HG03045 (cell line): ENCODE measurements around the gene LECT2.

Experiments
- ATAC-seq: cut with Tn5 transposase; IDR thresholded peaks from one replicate; pipeline ENCODE4 v1.9.1; 2021; ENCODE audit warnings: mild to moderate bottlenecking, moderate library complexity; ENCODE audit not compliant: unreplicated experiment

The LECT2 gene

DNA sequence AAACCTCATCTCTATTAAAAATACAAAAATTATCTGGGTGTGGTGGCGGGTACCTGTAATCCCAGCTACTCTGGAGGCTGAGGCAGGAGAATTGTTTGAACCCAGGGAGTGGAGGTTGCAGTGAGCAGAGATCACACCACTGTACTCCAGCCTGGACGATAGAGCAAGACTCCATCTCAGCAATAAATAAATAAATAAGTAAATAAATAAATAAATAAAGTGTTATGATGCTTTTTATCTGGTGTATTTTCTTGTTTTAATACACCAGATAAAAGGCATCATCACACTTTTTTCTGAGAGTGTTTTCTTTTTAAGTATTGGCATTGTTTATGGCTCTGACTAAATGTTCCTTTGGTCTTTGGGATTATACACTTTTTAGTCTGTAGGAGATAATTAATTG lies 24.2 kb upstream of the LECT2 start:
- no peak for ATAC-seq

DNA sequence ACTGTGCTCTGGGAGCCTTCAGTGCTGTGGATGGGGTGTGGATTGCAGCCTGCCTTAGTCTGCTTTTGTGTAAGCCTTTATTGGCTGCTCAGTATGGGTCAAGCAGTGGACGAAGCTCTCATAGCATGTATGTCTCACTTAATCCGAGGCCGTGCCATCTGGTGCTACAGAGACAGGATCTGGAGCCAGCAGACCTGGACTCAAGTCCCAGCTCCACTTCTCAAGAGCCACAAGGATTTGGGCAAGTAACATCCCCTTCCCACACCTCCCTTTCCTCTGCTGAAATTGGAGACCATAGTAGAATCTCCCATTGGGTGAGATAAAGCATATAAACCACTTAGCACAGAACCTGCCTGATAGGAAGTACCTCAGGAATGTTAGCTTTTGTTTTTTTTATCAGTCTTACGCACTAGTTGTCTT lies 23.4 kb upstream of the LECT2 start:
- no peak for ATAC-seq

DNA sequence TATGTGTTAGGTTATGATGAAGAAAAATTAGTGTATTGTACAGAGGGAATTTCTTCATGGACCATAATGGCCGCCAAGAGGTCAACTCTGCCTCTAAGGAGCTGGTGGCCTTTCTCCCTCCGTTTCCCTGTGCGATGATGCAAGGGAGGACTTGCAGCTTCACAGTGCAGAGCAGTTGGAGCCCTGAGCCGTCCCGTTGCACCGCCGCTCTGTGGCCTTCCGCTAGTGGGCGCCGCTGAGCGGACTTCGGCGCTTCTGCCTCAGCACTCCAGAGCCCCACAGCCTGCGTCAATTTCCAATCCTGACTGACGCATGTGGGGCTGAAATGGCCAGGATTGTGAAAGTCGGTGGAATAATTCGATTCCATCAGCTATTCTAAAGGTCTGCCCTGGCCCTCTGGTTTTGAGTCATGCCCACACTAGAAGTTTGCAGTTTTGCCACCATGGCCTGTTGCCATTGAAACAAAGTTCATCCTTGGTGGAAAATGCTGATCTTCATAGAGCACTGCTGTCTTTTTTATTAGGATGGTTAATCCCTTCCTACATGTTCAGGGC lies 22.7 kb upstream of the LECT2 start:
- ATAC-seq, result no peak

DNA sequence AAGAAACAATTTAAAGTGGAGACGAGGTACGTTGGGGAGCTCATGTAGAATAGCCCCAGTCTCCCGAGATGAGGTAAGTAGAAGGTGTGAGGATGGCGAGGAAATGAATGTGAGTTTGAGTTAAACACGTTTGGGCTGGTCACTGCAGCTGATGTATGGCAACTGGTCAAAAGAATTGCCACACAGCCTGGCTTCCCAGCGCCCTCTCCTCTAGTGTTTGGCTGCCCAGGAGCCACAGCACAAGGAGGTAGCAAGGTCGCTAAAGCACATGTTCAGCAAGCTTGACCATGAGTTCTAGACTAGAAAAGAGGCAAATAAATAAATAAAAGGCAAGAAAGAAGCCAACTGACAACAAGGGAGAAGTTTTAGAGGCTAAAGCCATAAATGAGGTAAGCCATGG lies 21.4 kb upstream of the LECT2 start:
- no peak for ATAC-seq

DNA sequence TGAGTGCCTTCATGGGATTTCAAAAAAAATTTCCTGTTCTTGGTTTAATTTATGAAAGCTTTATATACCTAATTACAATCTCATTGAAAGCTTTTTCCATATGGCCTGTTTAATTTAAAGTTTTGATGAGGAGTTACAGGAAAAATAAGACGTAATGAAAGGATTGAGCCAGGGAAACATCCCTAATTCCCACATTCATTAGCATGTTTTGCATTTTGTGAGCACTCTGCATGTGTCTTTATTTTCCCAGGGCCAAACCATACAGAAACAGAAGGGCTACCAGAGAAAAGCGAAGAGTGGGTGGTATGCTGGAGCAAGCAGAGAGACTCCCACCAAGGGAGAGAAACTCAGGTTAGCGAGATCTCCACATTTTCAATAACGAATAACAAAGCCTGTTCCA lies 20.3 kb upstream of the LECT2 start:
- no peak for ATAC-seq

DNA sequence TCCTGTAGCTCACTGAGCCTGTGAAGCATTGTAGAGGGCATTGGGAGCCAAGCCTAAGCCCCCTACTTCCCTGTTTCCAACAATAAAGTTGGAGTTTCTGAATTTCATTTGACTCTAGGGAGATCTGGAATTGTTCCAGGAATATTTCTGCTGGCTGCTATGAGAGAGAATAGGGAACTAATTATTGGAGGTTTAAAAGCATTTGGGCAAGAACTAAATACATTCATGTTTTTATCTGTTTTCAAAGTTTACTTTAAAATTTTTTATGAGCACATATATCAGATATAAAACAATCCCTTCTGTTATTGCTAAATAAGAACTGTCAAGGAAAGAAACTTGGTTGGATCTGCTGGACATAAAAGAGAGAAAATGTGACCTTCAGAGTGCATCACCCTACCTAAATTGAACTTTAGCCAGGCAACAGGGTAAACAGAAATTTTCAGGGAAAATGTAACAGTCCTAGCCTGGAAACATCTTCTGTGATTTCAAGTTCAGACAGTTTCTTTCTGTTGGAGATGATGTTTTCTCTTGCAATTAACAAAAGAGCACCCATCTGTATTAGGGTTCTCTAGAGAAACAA lies 19.3 kb upstream of the LECT2 start:
- ATAC-seq, result no peak

DNA sequence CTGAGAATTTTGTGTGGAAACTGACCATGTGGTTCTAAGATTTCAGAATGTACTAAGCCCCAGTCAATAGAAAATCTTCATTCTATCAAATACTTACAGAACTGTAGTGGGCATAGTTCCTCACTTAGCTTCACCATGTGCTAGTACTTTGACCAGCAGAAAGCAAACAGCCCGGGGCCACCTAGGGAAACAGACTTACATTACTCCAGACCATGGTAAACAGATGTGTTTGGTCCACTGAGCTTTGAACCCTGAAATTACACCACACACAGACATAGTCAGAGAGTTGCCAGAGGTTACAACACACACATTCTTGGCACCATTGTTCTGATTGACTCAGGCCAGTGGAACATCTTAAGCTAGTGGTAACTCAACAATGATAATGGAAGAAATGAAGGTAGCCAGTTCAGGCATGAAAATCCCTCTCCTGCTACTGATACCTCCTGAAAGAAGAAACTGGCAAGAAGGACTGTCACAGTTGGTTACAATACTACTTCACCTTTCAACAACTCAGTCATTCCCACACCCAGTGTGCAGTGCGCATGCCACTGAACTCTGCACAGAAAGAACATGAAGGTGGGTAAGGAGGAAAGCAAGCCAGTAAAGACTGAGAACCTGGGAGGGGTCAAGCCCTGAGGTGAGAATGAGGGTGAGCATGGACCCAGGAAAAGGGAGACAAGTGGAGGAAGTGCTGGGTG lies 18.7 kb upstream of the LECT2 start:
- ATAC-seq, result no peak

DNA sequence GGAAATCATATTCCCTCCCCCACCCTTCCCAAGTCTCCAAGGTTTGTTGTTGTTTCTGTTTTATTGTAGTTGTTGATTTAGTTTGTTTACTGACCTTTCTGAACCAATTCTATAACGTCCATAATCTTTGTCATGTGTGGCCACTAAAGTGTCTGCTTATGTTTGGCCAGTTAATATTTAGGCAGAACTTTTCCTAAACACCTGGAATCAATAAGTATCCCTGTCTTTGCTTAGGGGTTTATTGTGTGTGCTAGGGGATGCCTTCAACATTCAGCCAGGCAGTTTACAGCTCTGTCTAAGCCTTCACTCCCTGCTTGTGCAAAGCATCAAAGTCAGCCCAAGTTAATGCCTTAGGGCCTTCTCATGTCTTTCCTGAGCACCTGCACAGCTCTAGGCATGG lies 16.9 kb upstream of the LECT2 start:
- ATAC-seq, result no peak

DNA sequence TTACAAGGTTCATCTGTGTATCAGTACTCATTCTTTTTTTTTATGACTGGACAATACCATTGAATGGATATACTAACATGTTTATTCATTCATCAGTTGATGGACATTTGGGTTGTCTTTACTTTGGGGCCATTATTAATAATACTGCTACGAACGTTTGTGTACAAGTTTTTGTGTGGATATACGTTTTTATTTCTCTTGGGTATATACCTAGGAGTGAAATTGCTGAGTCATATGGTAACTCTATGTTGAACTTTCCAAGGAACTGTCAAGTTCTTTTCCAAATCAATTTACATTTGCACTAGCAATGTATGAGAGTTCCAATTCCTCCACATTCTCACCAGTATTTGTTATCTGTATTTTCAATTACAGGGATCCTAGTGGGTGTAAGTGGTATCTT lies 12.0 kb upstream of the LECT2 start:
- ATAC-seq, result no peak

DNA sequence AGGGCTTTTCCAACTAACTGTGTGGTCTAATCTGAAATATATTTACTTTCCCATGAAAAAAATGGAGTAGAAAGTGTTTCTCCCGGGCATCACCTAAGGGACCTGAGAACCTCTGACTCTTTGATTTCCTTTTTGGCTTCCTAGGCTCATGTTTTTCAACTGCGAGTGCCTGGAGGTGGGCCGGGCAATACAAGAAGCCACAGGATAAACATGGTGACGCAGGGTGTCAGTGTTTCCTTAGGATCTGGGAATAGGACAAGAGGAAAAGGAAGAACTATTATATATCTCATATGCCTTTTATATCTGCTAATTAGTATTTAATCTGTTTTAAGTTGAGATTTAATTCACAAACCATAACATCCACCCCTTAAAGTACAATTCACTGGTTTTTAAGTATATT lies 11.4 kb upstream of the LECT2 start:
- no peak for ATAC-seq

DNA sequence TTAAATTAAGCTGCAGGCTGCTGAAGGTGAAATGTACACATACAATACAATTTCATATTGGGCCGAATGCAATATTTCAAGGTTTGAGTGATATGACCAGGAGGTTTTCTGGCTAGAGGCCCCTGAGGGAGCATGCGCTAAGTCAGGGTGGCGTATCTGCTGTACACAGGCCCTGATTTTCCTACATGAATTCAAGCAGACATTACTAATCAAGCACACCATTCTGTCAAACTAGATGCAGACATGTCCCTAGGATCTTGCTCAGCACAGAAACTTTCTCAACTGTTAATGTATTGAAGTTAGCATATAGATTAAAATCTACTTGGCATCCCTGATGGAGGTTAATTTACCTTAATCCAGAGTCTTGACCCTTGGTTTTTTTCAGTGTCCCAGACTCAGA lies 10.7 kb upstream of the LECT2 start:
- no peak for ATAC-seq

DNA sequence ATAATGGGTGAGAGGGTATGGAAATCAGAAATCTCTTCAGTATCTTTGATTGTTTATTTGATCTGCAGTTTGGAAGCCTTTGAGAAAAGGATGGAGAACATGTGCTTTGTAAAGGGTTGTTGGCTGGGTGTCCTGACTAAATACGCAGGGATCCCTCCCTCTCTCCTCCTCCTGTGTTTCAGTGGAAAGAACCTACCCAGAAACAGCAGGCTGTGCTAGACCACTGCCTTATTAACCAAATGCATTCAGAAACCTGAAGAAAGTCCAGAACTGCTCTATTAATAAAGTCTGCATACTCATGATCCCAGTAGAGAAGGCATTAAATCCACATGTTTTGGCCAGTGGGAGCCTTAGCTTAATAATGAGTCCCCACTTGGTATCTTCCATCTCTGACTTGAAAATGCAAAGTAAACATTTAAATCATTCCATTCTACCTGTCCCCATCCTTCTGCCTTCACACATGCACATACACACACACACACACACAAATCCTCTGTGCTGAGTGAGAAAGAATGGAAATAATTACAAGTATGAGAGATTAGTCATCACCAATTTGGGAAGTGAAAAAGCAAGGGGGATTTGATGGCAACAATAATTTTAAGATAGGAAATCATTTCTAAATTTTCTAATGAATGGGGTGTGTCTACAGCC lies 10.0 kb upstream of the LECT2 start:
- ATAC-seq, result no peak

DNA sequence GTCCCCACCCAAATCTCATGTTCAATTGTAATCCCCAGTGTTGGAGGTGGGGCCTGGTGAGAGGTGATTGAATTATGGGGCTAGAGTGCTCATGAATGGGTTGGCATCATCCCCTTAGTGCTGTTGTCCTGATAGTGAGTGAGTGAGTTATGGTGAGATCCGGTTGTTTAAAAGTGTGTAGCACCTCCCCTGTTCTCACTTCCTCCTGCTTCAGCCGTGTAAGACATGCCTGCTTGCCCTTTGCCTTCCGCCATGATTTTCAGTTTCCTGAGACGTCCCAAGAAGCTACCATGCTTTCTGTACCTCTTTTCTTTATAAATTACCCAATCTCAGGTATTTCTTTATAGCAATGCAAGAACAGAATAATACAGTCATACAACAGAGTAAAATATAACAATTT lies 742 bp upstream of the LECT2 start:
- ATAC-seq, result no peak

DNA sequence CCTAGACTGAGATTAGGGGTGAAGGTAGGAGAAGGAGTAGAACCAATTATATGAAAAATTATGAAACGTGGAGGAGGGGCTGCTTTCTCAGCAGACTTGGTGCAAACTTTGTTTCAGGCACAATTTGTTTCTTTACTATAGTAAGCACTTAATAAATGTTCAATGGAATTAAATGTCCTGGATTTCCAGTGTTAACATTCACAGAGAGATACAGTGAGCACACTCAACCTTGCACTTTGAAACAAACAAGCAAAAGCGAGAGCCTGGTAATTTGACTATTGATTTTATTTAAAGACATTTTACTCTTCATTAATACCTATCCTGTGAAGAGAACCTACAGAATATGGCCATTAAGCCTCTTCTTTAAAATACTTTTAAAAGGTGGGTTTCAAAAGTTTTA lies 933 bp downstream of the LECT2 start:
- ATAC-seq, result no peak

DNA sequence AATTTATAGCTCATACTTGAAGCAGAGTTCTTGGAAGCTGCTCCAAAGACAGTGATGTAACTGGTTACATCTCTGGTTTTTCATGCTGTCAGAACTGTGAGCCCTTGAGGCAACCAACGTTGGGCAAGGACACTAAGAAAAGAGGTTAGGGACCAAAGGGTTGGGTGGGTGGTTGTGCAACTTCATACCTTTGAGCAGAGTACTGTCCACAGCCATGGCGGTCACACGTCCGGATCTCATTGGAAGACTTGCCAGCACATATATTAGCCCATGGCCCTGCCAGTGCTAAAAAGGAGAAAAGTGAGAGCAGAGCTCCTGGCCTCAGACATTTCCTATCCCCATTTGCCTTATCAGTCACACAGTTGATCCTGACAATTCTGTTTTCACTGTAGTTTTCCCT lies 2.1 kb downstream of the LECT2 start:
- no peak for ATAC-seq

DNA sequence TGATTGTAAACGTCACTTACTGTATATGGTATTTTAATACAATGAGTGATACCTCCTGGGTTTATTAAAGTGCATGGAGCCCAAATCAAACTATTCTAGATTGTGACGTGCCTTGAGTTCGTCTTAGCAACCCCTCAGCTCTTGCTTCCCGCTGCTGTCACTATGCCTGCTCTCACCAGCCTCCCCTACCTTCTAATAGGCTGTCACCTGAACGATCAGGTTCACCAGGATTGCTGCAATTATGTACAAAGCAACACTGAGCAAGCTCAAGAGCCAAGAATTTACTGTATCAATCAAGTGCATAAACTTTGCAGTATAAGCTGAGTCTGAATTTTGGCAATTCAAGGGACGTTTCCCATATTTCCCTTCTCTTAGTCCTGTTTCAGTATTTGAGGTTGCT lies 3.0 kb downstream of the LECT2 start:
- ATAC-seq, result no peak

DNA sequence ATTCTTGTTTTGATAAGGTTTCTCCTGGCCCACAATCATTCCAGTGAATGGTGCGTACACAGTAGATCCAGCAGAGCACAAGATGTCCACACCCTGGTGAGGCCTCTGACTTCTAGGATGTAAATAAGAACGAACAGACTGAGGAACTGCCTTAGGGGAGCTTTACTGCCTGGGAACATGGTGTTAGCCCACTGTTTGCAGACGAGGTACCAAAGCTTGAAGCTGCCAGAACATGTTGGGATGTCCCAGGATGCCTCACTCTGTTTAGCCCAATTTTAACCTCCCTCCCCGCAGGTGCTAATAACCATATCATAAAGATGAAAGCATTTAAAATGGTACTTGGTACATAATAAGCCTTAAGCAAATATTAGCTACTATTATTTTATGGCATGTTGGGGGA lies 3.5 kb downstream of the LECT2 start:
- ATAC-seq, result no peak

DNA sequence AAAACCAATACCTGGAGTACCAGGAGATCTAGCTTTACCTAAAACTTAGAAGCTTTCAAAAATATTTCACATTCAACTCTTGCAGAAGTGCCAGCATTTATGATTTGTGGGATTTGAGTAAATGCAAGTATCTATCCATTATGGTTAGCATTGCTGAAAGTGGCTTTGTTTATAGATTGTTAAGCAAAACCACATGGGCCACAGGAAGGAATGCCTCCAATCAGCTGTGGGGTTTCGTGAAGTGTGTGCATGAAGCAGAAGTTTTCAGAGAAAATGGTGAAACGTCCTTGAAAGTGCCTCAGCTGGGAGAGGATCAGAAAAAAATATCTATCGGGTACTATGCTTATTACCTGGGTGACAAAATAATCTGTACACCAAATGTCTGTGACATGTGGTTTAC lies 4.2 kb downstream of the LECT2 start:
- no peak for ATAC-seq

DNA sequence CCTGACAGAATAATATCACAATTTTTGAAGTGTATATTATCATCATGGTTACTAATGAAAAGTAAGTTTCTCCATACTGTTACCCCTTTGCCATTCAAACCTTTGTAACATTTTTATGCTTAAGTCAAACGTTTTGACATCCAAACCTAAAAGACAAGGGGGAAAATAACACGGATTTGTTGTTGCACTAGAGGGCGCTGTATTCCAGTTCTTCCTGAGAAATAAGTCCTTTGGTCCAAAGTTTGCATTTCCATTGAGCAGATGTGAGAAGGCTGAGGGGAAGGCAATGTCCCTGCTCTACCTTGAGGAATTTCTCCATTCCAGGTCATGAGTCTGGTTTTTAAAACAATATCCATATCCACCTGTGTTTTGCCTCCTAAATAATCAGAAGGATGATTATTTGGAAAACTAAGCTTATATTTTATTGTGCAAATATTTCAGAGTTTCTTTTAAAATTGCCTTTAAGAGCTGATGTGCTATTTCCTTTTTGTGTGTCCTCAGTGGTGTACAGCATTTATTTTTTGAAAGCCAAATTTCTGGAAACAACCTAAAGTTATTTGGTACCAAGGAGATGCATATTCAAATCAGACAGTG lies 9.7 kb downstream of the LECT2 start:
- ATAC-seq, result no peak

DNA sequence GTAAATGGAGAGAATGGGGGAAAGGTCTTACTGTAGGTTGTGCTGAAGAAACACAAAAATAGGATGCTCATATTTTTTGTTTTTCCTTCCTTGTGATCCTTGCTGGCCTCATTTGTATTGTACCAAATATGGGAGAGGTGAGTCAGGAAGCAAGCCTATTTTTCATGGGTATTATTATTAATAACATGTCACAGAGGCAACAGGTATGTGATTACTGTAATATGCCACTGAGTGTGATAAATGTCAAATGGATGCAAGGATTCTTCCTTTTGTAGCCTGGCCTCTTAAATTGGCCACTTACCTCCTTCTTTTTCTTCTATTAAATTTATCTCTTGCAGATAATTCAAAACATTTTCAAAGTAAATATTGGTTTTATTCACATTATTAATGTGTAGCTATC lies 10.2 kb downstream of the LECT2 start:
- ATAC-seq, result no peak

DNA sequence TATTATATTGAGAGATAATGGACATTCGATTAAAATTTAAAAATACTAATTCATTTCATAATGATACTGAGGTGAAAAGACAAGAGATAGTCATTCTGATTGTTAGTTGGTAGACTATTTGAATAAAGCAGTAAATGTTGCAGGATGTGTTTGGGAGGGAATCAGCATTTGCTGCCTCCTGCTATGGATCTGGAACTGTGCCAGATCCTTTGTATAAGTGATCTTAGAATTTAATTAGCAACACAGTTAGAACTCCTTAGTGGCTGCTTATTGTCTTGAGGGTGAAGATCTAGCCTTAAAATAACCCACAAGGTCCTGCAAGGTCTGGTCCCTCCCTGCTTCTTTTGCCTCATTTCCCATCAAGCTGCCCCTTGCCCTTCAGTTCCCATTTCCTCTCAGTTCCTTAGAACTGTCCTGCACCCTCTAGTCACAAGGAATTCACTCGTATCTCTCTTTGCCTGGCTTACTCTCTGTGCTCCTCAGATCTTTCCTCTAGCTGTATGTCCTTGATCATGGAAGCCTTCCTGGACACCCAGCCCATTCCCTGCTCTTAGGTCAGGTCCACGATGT lies 12.5 kb downstream of the LECT2 start:
- ATAC-seq, result no peak

DNA sequence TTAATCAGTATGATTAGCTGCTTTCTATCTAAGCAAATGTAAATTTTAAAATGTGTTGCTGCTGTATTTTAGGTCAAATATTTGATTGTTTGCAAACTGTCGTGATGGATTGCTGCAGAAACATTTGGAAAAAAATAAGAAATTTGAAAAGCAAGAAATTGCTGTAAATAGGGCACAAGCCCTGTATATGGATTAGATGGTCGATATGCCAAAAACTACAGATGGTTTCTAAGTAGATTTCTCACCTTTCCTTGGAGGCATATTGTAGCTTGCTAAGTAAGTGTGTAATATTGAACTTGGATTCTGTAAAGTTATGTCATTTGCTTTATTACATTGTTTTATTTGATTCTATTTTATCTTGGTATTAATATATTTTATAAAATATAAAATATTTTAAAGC lies 13.1 kb downstream of the LECT2 start:
- no peak for ATAC-seq
